OCI-LY1 (cell line): ENCODE results near the gene PMEPA1.

Experiments
- H2AFZ ChIP-seq: fragments of 200-600 bp; sonication (generic), shearing (Covaris generic); 2 replicates; pipeline ENCODE4 v1.6.0; 2014; ENCODE audit warnings: antibody characterized with exemption, mild to moderate bottlenecking, low read length
- H3F3A ChIP-seq: fragments of 200-600 bp; sonication (generic), shearing (Covaris generic); 2 replicates; pipeline ENCODE4 v1.6.0; 2014; ENCODE audit warnings: mild to moderate bottlenecking, antibody characterized with exemption, low read length, moderate library complexity; ENCODE audit not compliant: insufficient read depth
- H3K27ac ChIP-seq: fragments of 200-600 bp; sonication (generic); 2 replicates; pipeline ENCODE4 v1.5.1; 2014; ENCODE audit warnings: low read length, mixed run types, mild to moderate bottlenecking, low read depth; ENCODE audit not compliant: poor library complexity, severe bottlenecking
- H3K27me3 ChIP-seq: fragments of 200-600 bp; sonication (generic); 2 replicates; pipeline ENCODE4 v1.6.0; 2014; ENCODE audit warnings: antibody characterized with exemption, mild to moderate bottlenecking, low read length, moderate library complexity; ENCODE audit not compliant: insufficient read depth
- H3K36me3 ChIP-seq: fragments of 200-600 bp; sonication (generic); 2 replicates; pipeline ENCODE4 v1.6.1; 2014; ENCODE audit warnings: mild to moderate bottlenecking, antibody characterized with exemption, low read length, moderate library complexity, mixed read lengths; ENCODE audit not compliant: insufficient read depth
- H3K4me1 ChIP-seq: fragments of 200-600 bp; sonication (generic); 2 replicates; pipeline ENCODE4 v1.5.1; 2014; ENCODE audit warnings: mild to moderate bottlenecking, low read length, moderate library complexity; ENCODE audit not compliant: insufficient read depth, severe bottlenecking
- H3K4me2 ChIP-seq: fragments of 200-600 bp; sonication (generic), shearing (Covaris generic); 2 replicates; pipeline ENCODE4 v1.6.1; 2014; ENCODE audit warnings: low read length
- H3K4me3 ChIP-seq: fragments of 200-600 bp; sonication (generic); 2 replicates; pipeline ENCODE4 v1.5.1; 2014; ENCODE audit warnings: low read length, low read depth, mild to moderate bottlenecking, mixed read lengths; ENCODE audit not compliant: poor library complexity, severe bottlenecking
- H3K79me2 ChIP-seq: fragments of 200-600 bp; shearing (Covaris generic); 2 replicates; pipeline ENCODE4 v1.6.1; 2016; ENCODE audit warnings: mixed run types, low read length, mixed read lengths; ENCODE audit not compliant: insufficient read depth
- H3K9ac ChIP-seq: fragments of 200-600 bp; sonication (generic), shearing (Covaris generic); 2 replicates; pipeline ENCODE4 v1.6.1; 2014; ENCODE audit warnings: mild to moderate bottlenecking, low read length, mixed read lengths
- H3K9me2 ChIP-seq: fragments of 200-600 bp; sonication (generic), shearing (Covaris generic); 2 replicates; pipeline ENCODE4 v1.6.1; 2014; ENCODE audit warnings: low read depth, mild to moderate bottlenecking, low read length, mixed read lengths
- H3K9me3 ChIP-seq: fragments of 200-600 bp; shearing (Covaris generic); 2 replicates; pipeline ENCODE4 v1.6.1; 2014; ENCODE audit warnings: low read length, mixed read lengths
- H4K20me1 ChIP-seq: fragments of 200-600 bp; sonication (generic), shearing (Covaris generic); 2 replicates; pipeline ENCODE4 v1.6.0; 2016; ENCODE audit warnings: mild to moderate bottlenecking, low read length; ENCODE audit not compliant: insufficient read depth
- CTCF ChIP-seq: fragments of 200-600 bp; sonication (generic), shearing (Covaris generic); IDR thresholded peaks from 2 replicates; pipeline ENCODE4 v1.5.1; 2017; ENCODE audit warnings: mild to moderate bottlenecking, antibody characterized with exemption, low read length, moderate library complexity, mixed read lengths
- EZH2 ChIP-seq: fragments of 200-600 bp; sonication (generic), shearing (Covaris generic); IDR thresholded peaks from 2 replicates; pipeline ENCODE4 v1.8.0; 2017; ENCODE audit warnings: borderline replicate concordance, mixed run types, mild to moderate bottlenecking, antibody characterized with exemption, low read length, moderate library complexity, mixed read lengths

PMEPA1 gene

GRCh38 chr20:57622201-57622570 is 87.6 kb downstream of the PMEPA1 start:
- H3K4me2 ChIP-seq, result no peak overlapping the region
- H3K4me3 ChIP-seq, result no peak overlapping the region
- no peaks in the 10 kb centered on the region for H3K9me3 ChIP-seq
- H3K4me1 ChIP-seq, result no peaks in the 10 kb centered on the region
- no peak overlapping the region for H3K27ac ChIP-seq
- no peaks in the 10 kb centered on the region for H3K79me2 ChIP-seq
- H3K36me3 ChIP-seq, result no peaks in the 10 kb centered on the region
- H3K9me2 ChIP-seq, result no peaks in the 10 kb centered on the region
- H4K20me1 ChIP-seq, result no peaks in the 10 kb centered on the region
- H3F3A ChIP-seq, result no peaks in the 10 kb centered on the region
- peaks cover 24% of the 10 kb centered on the region for H3K27me3 ChIP-seq
- H2AFZ ChIP-seq, result no peak overlapping the region
- no peak overlapping the region for H3K9ac ChIP-seq
- TF ChIP-seq CTCF (no peak), EZH2 (no peak)

GRCh38 chr20:57621421-57622200 is 88.2 kb downstream of the PMEPA1 start:
- H3K9ac ChIP-seq, result no peak overlapping the region
- no peak overlapping the region for H3K4me2 ChIP-seq

GRCh38 chr20:57620999-57621398 is 88.8 kb downstream of the PMEPA1 start:
- Histone ChIP-seq H2AFZ (no peak overlapping the region), H3K9ac (no peak overlapping the region), H3K9me3 (no peaks in the 10 kb centered on the region), H3K4me2 (no peak overlapping the region), H3K27me3 (peaks cover 28% of the 10 kb centered on the region), H4K20me1 (no peaks in the 10 kb centered on the region), H3K9me2 (no peaks in the 10 kb centered on the region), H3K4me3 (no peak overlapping the region), H3K36me3 (no peaks in the 10 kb centered on the region), H3K27ac (no peak overlapping the region), H3K79me2 (no peaks in the 10 kb centered on the region), H3K4me1 (no peaks in the 10 kb centered on the region), H3F3A (no peaks in the 10 kb centered on the region)
- TF ChIP-seq CTCF, result no peak
- TF ChIP-seq EZH2, result no peak

More at GRCh38 chr20:57621421-57622200, 88.2 kb downstream of the PMEPA1 start:
- H3K9me3 ChIP-seq, result no peaks in the 10 kb centered on the region
- H4K20me1 ChIP-seq, result no peaks in the 10 kb centered on the region
- TF ChIP-seq CTCF, result no peak
- TF ChIP-seq EZH2, result no peak
- no peak overlapping the region for H3K27ac ChIP-seq
- H3K27me3 ChIP-seq, result peaks cover 28% of the 10 kb centered on the region
- no peak overlapping the region for H2AFZ ChIP-seq
- H3F3A ChIP-seq, result no peaks in the 10 kb centered on the region
- no peaks in the 10 kb centered on the region for H3K9me2 ChIP-seq
- no peak overlapping the region for H3K4me3 ChIP-seq
- no peaks in the 10 kb centered on the region for H3K79me2 ChIP-seq
- H3K36me3 ChIP-seq, result no peaks in the 10 kb centered on the region
- H3K4me1 ChIP-seq, result no peaks in the 10 kb centered on the region
